NB4 (cell line): ENCODE results near the gene DMAC2L.
A peak's percentile ranks its signal among the peaks of the same experiment; 100 is the strongest.

Source experiments
- DNase-seq: peaks from one replicate; pipeline ENCODE4 v3.0.0; 2010; ENCODE audit warnings: low read depth
- H3K4me3 ChIP-seq: one replicate; pipeline ENCODE4 v1.5.1; 2011; ENCODE audit warnings: mild to moderate bottlenecking, low read depth, low read length, moderate library complexity
- MAX ChIP-seq: IDR thresholded peaks from 2 replicates; pipeline ENCODE4 v1.6.1; 2011; ENCODE audit warnings: low read depth, low read length
- MYC ChIP-seq: IDR thresholded peaks from 2 replicates; pipeline ENCODE4 v1.6.1; 2011; ENCODE audit warnings: low read depth, low read length
- POLR2A ChIP-seq: IDR thresholded peaks from 2 replicates; pipeline ENCODE4 v1.6.1; 2011; ENCODE audit warnings: mild to moderate bottlenecking; ENCODE audit not compliant: insufficient read length; ENCODE audit errors: extremely low read depth
- TF ChIP-seq, protein P1 (sequence below): IDR thresholded peaks from one replicate; pipeline ENCODE4 v1.5.1; 2012; ENCODE audit warnings: low read depth, low read length

DMAC2L gene

GRCh38 chr14:50344876-50345563 lies 32.9 kb downstream of the DMAC2L start:
- H3K4me3 ChIP-seq, result no peak overlapping the region
- no peak for DNase-seq
- TF ChIP-seq POLR2A (no peak), MYC (no peak), MAX (no peak)
- TF ChIP-seq, protein P1, sequence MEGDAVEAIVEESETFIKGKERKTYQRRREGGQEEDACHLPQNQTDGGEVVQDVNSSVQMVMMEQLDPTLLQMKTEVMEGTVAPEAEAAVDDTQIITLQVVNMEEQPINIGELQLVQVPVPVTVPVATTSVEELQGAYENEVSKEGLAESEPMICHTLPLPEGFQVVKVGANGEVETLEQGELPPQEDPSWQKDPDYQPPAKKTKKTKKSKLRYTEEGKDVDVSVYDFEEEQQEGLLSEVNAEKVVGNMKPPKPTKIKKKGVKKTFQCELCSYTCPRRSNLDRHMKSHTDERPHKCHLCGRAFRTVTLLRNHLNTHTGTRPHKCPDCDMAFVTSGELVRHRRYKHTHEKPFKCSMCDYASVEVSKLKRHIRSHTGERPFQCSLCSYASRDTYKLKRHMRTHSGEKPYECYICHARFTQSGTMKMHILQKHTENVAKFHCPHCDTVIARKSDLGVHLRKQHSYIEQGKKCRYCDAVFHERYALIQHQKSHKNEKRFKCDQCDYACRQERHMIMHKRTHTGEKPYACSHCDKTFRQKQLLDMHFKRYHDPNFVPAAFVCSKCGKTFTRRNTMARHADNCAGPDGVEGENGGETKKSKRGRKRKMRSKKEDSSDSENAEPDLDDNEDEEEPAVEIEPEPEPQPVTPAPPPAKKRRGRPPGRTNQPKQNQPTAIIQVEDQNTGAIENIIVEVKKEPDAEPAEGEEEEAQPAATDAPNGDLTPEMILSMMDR, result no peak

DNA sequence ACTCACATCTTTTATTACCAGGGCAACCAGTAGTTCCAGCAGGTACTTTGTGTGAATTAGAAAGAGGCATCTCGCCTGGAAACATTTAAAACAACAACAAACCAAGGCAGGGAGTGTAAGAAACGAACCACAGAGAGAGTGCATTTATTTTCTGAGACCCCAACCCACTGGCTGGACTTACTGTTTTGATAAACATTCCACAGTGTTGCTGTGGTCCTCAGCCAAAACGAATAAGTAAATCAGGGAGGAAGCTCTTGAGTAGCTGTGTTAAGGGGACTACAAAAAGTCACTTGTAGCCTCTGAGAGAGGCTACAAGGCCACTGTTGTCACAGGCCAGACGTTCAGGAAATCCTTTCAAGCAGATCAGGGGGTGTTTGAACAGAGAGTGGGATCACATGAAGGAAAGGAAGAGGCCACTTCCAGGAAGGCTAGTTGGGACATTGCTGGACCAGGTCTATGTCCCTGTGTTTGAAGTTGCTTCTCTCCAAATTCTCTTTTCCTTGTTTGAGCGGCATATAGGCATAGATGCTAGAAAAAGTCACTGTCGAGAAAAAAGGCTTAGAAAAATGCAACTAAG lies 33.8 kb downstream of the DMAC2L start:
- TF ChIP-seq MYC (no peak), POLR2A (no peak), MAX (no peak)
- TF ChIP-seq, protein P1, result no peak
- no peak overlapping the region for H3K4me3 ChIP-seq
- no peak for DNase-seq

- TF ChIP-seq, protein P1, result no peak
- no peak for TF ChIP-seq MYC
- no peak for TF ChIP-seq MAX
- no peak for TF ChIP-seq POLR2A
- DNase-seq, result peak; percentile 26
- H3K4me3 ChIP-seq, result no peak overlapping the region
Observed at GRCh38 chr14:50347521-50347920, 35.4 kb downstream of the DMAC2L start.

- no peak overlapping the region for H3K4me3 ChIP-seq
- TF ChIP-seq, protein P1, result no peak
- TF ChIP-seq MYC (no peak), MAX (no peak), POLR2A (no peak)
- DNase-seq, result no peak
Observed at GRCh38 chr14:50348933-50349332, 36.8 kb downstream of the DMAC2L start.

DNA sequence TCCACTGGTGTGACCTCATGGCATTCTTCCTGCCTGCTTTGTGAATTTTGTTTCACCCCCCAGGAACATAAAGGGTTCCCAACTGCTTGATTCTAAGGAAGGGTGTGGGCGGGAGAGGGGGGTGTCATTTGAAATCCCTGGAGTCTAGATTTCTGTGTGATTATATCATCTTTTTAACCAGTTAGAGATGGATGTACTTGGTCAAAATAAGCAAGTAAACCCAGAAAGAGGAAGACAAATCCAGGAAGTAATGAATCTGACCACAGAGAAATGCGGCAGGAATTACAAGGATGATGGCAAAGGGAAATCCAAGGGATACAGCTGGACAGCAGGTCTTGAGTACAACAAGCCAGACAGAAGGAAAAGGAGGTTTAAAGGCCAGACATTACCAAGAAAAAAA lies 38.9 kb downstream of the DMAC2L start:
- peak; percentile 14 for DNase-seq
- H3K4me3 ChIP-seq, result no peak overlapping the region
- no peak for TF ChIP-seq MYC
- TF ChIP-seq, protein P1, result no peak
- no peak for TF ChIP-seq MAX
- no peak for TF ChIP-seq POLR2A
